CD8-positive, alpha-beta memory T cell (primary cell): ENCODE data around the gene CEACAM20. TPM values are rescaled to one million over a fixed set of nuclear protein-coding genes. Genes with fewer than 3 reads are reported as not detected.
A peak's percentile ranks its signal among the peaks of the same experiment; 100 is the strongest.
"Not testable (repeated sequence)": the region's sequence is repeated elsewhere in the genome, so short reads cannot be mapped to it uniquely, and the experiment has no call there.

Experiments
- CTCF ChIA-PET: fragments of 350-600 bp; sonication (Branson Sonifier 250); formaldehyde crosslinking; loops from one replicate; lab custom pipeline; 2021; ENCODE audit warnings: antibody characterized with exemption; lab: Charles Lee
- POLR2A ChIA-PET: fragments of 350-600 bp; sonication (Branson Sonifier 250); formaldehyde crosslinking; loops from one replicate; lab custom pipeline; 2021; ENCODE audit warnings: antibody characterized with exemption; lab: Charles Lee
- DNase-seq, 5 donors: peaks; one replicate each; pipeline versions ENCODE4 v3.0.0 to v3.0.0-alpha.2; 2020 to 2022; ENCODE audit warnings: mixed read lengths in 1 of 5
- H3K27ac ChIP-seq: one replicate; pipeline ENCODE4 v1.7.0; 2013; ENCODE audit warnings: low read depth, mild to moderate bottlenecking, low read length, moderate library complexity
- H3K27me3 ChIP-seq: 2 replicates; pipeline ENCODE4 v1.7.0; 2013; ENCODE audit warnings: low read length, mild to moderate bottlenecking; ENCODE audit not compliant: insufficient read depth, poor library complexity, severe bottlenecking
- H3K36me3 ChIP-seq: 2 replicates; pipeline ENCODE4 v1.7.0; 2013; ENCODE audit warnings: mild to moderate bottlenecking, low read length, moderate library complexity; ENCODE audit not compliant: insufficient read depth
- H3K4me1 ChIP-seq: 2 replicates; pipeline ENCODE4 v1.7.0; 2013; ENCODE audit warnings: mild to moderate bottlenecking, low read length, moderate library complexity; ENCODE audit not compliant: insufficient read depth
- H3K4me3 ChIP-seq: 2 replicates; pipeline ENCODE4 v1.7.0; 2013; ENCODE audit warnings: mild to moderate bottlenecking, low read length
- H3K9me3 ChIP-seq: 2 replicates; pipeline ENCODE4 v1.7.0; 2013; ENCODE audit warnings: mild to moderate bottlenecking, low read length
- H3K27ac Mint-ChIP-seq, 8 donors: one replicate each; pipeline ENCODE4 v1.8.0; 2020 to 2021; ENCODE audit warnings: mixed read lengths in 8 of 8, mild to moderate bottlenecking in 6 of 8, inconsistent platforms in 3 of 8, moderate library complexity in 3 of 8
- H3K27me3 Mint-ChIP-seq, 2 donors: one replicate each; pipeline ENCODE4 v1.8.0; 2020 to 2021; ENCODE audit warnings: mixed read lengths in 2 of 2, mild to moderate bottlenecking in 1 of 2, moderate library complexity in 1 of 2
- H3K36me3 Mint-ChIP-seq, 3 donors: one replicate each; pipeline ENCODE4 v1.8.0; 2020 to 2021; ENCODE audit warnings: mixed read lengths in 3 of 3, inconsistent platforms in 1 of 3, mild to moderate bottlenecking in 1 of 3
- H3K4me1 Mint-ChIP-seq, 3 donors: one replicate each; pipeline ENCODE4 v1.8.0; 2020 to 2021; ENCODE audit warnings: mixed read lengths in 3 of 3, inconsistent platforms in 1 of 3, mild to moderate bottlenecking in 1 of 3
- H3K4me3 Mint-ChIP-seq, 7 donors: one replicate each; pipeline ENCODE4 v1.8.0; 2020 to 2021; ENCODE audit warnings: mixed read lengths in 7 of 7, mild to moderate bottlenecking in 6 of 7, moderate library complexity in 4 of 7, inconsistent platforms in 2 of 7
- H3K9me3 Mint-ChIP-seq, 5 donors: one replicate each; pipeline ENCODE4 v1.8.0; 2020 to 2022; ENCODE audit warnings: mixed read lengths in 5 of 5, mild to moderate bottlenecking in 3 of 5, moderate library complexity in 2 of 5, inconsistent platforms in 1 of 5
- polyA plus RNA-seq: library from polyadenylated mRNA; unstranded; fragments of 300-500 nt; fragmentation: Illumina TruSeq; gene quantifications from one replicate; pipeline ENCODE4 v1.2.3, GENCODE V29; 2021
- total RNA-seq, 2 experiments: library from RNA; stranded (reverse); gene quantifications; one replicate each; pipeline ENCODE4 v1.2.3, GENCODE V29; 2021

CEACAM20 gene
- total and polyA plus RNA-seq, 3 experiments from 2014 or later, result not detected

DNA sequence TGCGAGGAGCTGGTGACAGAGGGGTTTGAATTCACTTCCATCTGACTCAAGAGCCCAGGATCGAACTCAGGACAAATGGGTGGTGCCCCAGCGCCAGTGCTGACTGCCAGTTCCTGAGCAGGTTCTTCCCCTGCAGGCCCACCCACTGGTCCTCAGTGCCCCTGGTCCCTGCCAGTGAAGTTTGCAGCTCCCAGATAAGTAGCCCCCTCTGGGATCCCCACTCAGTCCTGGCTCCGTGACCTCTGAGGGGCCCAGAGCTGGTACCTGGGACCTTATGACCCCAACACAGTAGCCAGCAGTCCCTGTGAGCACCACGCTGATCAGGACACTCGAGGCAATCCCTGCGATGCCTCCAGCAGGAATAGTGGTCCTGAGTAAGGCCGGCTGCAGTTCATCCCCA is 11.3 kb upstream of the CEACAM20 start:
- H3K36me3 ChIP-seq, result no peaks in the 10 kb centered on the region
- no peaks in the 10 kb centered on the region for H3K4me1 ChIP-seq
- no peak overlapping the region for H3K4me3 ChIP-seq
- H3K27ac Mint-ChIP-seq, result no peak overlapping the region
- H3K27ac ChIP-seq, result no peak overlapping the region
- no peaks in the 10 kb centered on the region for H3K27me3 ChIP-seq
- peaks cover 0 to 6% (median 0%) of the 10 kb centered on the region in 3 donors for H3K36me3 Mint-ChIP-seq
- ChIA-PET POLR2A (no interaction called here), CTCF (no interaction called here)
- no peak for DNase-seq
- H3K4me3 Mint-ChIP-seq, result no peak overlapping the region
- no peaks in the 10 kb centered on the region for H3K9me3 ChIP-seq
- H3K27me3 Mint-ChIP-seq, result peaks cover 11 to 15% of the 10 kb centered on the region in 2 donors
- H3K9me3 Mint-ChIP-seq, result peaks cover 0 to 45% (median 29%) of the 10 kb centered on the region in 5 donors
- H3K4me1 Mint-ChIP-seq, result no peaks in the 10 kb centered on the region

DNA sequence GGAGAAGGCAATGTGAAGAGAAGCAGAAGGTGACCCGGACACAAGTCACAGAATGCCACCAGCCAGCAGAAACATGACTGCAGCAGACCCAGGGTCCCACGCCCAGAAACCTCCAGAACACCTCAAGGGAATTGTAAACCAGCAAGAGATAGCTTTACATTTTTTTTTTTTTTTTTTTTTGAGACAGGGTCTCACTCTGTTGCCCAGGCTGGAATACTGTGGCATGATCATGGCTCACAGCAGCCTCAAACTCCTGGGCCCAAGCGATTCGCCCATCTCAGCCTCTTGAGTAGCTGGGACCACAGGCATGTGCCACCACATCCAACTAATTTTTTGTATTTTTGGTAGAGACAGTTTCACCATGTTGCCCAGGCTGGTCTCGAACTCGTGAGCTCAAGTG is 10.5 kb upstream of the CEACAM20 start:
- no peak for DNase-seq
- peaks cover 0 to 10% (median 0%) of the 10 kb centered on the region in 3 donors for H3K36me3 Mint-ChIP-seq
- ChIA-PET CTCF (no interaction called here), POLR2A (no interaction called here)
- Histone ChIP-seq H3K36me3 (no peaks in the 10 kb centered on the region), H3K27ac (no peak overlapping the region), H3K4me1 (no peaks in the 10 kb centered on the region), H3K27me3 (no peaks in the 10 kb centered on the region), H3K4me3 (no peak overlapping the region), H3K9me3 (no peaks in the 10 kb centered on the region)
- no peak overlapping the region for H3K27ac Mint-ChIP-seq
- H3K9me3 Mint-ChIP-seq, result peaks cover 0 to 50% (median 37%) of the 10 kb centered on the region in 5 donors
- H3K4me1 Mint-ChIP-seq, result no peaks in the 10 kb centered on the region
- H3K27me3 Mint-ChIP-seq, result peaks cover 11 to 17% of the 10 kb centered on the region in 2 donors
- H3K4me3 Mint-ChIP-seq, result no peak overlapping the region

DNA sequence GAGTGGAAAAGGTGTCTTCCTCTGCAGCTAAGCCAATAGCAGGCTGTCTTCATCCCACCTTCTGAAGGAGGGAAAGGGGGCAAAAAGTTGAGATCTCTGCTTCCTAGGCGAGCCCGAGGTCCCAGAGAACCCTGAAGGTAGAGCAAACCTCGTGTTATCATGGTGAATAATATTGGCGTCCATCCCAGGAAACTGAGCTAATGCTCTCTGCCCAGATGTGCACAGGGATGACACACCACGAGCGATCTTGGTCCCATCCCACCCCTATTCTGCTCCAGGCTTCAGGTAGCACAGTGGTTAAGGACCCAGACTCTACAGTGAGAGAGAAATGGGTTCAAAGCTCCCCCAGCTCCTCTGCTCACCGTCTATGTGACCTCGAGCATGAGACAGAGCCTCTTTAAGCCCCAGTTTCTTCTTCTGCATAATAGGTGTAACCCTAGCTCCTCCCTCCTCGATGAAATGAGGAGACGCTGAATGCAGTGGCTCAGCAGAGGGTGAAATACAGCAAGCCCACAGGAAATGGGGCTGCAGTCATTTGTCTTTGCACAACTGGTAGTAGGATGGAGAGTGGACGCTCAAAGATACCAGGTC is 9.9 kb upstream of the CEACAM20 start:
- H3K36me3 Mint-ChIP-seq, result peaks cover 0 to 10% (median 0%) of the 10 kb centered on the region in 3 donors
- ChIA-PET POLR2A (no interaction called here), CTCF (no interaction called here)
- Histone ChIP-seq H3K27me3 (no peaks in the 10 kb centered on the region), H3K4me3 (no peak overlapping the region), H3K4me1 (no peaks in the 10 kb centered on the region), H3K9me3 (no peaks in the 10 kb centered on the region), H3K27ac (no peak overlapping the region), H3K36me3 (no peaks in the 10 kb centered on the region)
- no peak overlapping the region for H3K4me3 Mint-ChIP-seq
- peaks cover 8 to 18% of the 10 kb centered on the region in 2 donors for H3K27me3 Mint-ChIP-seq
- no peaks in the 10 kb centered on the region for H3K4me1 Mint-ChIP-seq
- peaks cover 0 to 48% (median 34%) of the 10 kb centered on the region in 5 donors for H3K9me3 Mint-ChIP-seq
- peak overlapping the region in 1 of 8 donors; percentile 51 for H3K27ac Mint-ChIP-seq
- DNase-seq, result no peak

DNA sequence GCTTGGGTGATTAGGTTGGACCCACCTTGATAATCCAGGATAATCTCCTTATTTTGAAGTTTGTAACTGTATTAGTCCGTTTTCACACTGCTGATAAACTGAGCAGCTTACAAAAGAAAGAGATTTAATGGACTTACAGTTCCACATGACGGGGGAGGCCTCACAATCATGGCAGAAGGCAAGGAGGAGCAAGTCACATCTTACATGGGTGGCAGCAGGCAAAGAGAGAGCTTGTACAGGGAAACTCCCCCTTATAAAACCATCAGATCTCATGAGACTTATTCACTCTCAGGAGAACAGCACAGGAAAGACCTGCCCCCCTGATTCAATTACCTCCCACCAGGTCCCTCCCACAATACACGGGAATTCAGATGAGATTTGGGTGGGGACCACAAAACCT is 5.9 kb upstream of the CEACAM20 start:
- H3K9me3 ChIP-seq, H3K4me3 Mint-ChIP-seq, H3K27ac Mint-ChIP-seq, H3K4me3 ChIP-seq, DNase-seq, CTCF ChIA-PET, H3K4me1 ChIP-seq, H3K27me3 ChIP-seq, H3K36me3 ChIP-seq, H3K27ac ChIP-seq, H3K4me1 Mint-ChIP-seq, POLR2A ChIA-PET: not testable (repeated sequence)
- peaks cover 0 to 14% (median 0%) of the 10 kb centered on the region in 3 donors for H3K36me3 Mint-ChIP-seq
- H3K27me3 Mint-ChIP-seq, result peaks cover 12 to 23% of the 10 kb centered on the region in 2 donors
- H3K9me3 Mint-ChIP-seq, result peaks cover 10 to 50% (median 35%) of the 10 kb centered on the region in 5 donors

DNA sequence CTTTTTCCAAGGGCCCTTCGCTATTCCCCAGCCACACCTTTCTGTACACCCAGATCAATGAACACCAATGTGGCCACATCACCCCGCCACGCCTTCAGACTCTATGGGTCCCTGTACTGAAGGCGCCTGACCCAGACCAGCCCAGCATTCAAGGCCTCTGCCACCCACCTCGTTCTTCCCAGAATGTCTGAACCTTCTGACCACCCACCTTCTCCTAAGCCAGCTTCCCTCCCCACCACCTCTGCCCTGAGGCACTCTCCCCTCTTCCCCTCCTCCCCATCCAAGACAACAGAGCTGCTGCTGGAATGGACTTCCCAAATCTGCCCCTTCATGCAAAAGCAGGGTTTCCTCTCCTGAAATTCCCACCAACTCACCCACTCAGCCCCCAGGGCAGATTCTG is 3.3 kb upstream of the CEACAM20 start:
- H3K27me3 ChIP-seq, result no peaks in the 10 kb centered on the region
- H3K4me1 ChIP-seq, result no peaks in the 10 kb centered on the region
- no peaks in the 10 kb centered on the region for H3K36me3 ChIP-seq
- Mint-ChIP-seq H3K4me1 (no peaks in the 10 kb centered on the region), H3K27me3 (peaks cover 12 to 18% of the 10 kb centered on the region in 2 donors), H3K27ac (no peak overlapping the region), H3K36me3 (peaks cover 0 to 18% (median 0%) of the 10 kb centered on the region in 3 donors), H3K4me3 (no peak overlapping the region), H3K9me3 (peaks cover 18 to 65% (median 38%) of the 10 kb centered on the region in 5 donors)
- H3K27ac ChIP-seq, result no peak overlapping the region
- ChIA-PET CTCF (no interaction called here), POLR2A (no interaction called here)
- no peaks in the 10 kb centered on the region for H3K9me3 ChIP-seq
- H3K4me3 ChIP-seq, result no peak overlapping the region
- DNase-seq, result no peak

DNA sequence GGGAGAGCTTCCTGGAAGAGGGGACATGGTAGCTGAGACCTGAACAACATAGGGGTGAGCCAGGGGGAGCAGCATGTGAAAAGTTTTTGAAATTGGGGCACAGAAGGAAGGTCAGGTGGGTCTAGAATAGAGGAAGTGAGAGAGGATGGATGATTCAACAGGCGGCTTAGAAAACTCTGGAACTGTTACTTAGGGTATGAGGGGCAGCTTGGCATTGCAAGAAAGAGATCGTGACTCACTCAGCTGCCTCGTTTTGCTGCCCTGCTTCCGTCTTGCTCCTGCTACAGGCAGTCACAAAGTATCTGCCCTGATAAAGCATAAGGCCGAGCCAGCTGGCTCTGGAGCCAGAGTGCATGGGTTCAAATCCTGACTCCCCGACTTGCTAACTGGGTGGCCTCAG is 1.3 kb upstream of the CEACAM20 start:
- Histone ChIP-seq H3K36me3 (no peaks in the 10 kb centered on the region), H3K4me1 (no peaks in the 10 kb centered on the region), H3K27me3 (no peaks in the 10 kb centered on the region), H3K27ac (no peak overlapping the region), H3K9me3 (no peaks in the 10 kb centered on the region), H3K4me3 (no peak overlapping the region)
- no peak overlapping the region for H3K4me3 Mint-ChIP-seq
- peaks cover 0 to 12% (median 0%) of the 10 kb centered on the region in 3 donors for H3K36me3 Mint-ChIP-seq
- H3K4me1 Mint-ChIP-seq, result no peaks in the 10 kb centered on the region
- ChIA-PET CTCF (no interaction called here), POLR2A (no interaction called here)
- DNase-seq, result no peak
- H3K27me3 Mint-ChIP-seq, result peaks cover 15 to 18% of the 10 kb centered on the region in 2 donors
- H3K27ac Mint-ChIP-seq, result no peak overlapping the region
- H3K9me3 Mint-ChIP-seq, result peaks cover 19 to 63% (median 34%) of the 10 kb centered on the region in 5 donors

DNA sequence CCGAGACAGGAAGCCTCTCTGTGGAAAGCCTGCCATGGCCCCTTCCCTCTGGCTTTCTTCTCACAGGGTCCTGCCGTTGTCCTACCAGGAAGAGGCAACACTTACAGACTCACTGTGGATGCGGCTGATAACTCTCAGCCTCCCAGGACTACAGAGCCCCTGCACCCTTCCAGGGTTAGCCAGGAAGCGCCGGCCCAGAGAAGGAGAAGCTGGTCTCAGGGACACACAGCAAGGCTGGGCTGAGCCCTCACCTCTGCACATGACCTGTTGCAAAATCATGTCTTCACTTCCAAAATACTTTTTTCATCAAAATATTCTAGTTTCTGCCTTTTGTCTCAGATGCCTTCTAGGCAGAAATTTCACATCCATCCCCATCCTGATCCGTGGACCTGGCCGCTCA is 1.9 kb downstream of the CEACAM20 start:
- no peak for DNase-seq
- no peaks in the 10 kb centered on the region for H3K27me3 ChIP-seq
- H3K4me3 ChIP-seq, result no peak overlapping the region
- Mint-ChIP-seq H3K9me3 (peaks cover 10 to 55% (median 36%) of the 10 kb centered on the region in 5 donors), H3K36me3 (peaks cover 0 to 4% (median 0%) of the 10 kb centered on the region in 3 donors), H3K4me1 (no peaks in the 10 kb centered on the region), H3K27me3 (peaks cover 12 to 13% of the 10 kb centered on the region in 2 donors), H3K27ac (no peak overlapping the region), H3K4me3 (no peak overlapping the region)
- no peaks in the 10 kb centered on the region for H3K36me3 ChIP-seq
- no peaks in the 10 kb centered on the region for H3K9me3 ChIP-seq
- ChIA-PET CTCF (no interaction called here), POLR2A (no interaction called here)
- no peak overlapping the region for H3K27ac ChIP-seq
- no peaks in the 10 kb centered on the region for H3K4me1 ChIP-seq

DNA sequence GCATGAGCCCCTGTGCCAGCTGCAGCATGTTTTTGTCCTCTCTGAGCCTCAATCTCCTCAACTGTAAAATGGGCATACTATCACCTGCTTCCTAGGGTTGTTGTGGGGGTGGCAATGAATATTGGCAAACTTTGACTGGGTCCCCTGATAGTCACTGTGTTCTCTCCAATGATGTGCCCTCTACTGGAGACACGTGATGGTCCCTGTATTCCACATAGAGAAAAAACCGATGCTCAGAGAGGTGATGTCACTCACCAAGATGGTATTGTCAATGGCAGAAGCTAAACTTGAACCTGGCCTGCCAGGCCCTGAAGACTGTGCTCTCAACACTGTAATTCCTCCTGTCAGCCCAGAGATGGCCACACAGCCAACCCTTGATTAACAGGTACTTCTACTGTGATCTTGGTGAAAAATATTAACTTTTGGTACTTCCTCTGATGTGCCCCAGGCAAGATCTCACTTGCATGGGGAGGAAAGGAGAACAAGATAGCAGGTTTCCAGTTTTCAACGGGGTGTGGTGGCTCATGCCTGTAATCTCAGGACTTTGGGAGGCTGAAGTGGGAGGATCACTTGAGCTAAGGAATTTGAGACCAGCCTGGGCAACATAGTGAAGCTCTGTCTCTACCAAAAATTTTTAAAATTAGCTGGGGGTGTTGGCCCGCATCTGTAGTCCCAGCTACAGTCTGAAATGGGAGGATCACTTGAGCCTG is 3.6 kb downstream of the CEACAM20 start:
- Mint-ChIP-seq H3K4me3 (no peak overlapping the region), H3K36me3 (peaks cover 0 to 4% (median 0%) of the 10 kb centered on the region in 3 donors), H3K9me3 (peaks cover 9 to 48% (median 34%) of the 10 kb centered on the region in 5 donors), H3K4me1 (no peaks in the 10 kb centered on the region), H3K27me3 (peaks cover 10 to 12% of the 10 kb centered on the region in 2 donors), H3K27ac (no peak overlapping the region)
- ChIA-PET CTCF (no interaction called here), POLR2A (no interaction called here)
- DNase-seq, result no peak
- Histone ChIP-seq H3K4me3 (no peak overlapping the region), H3K36me3 (no peaks in the 10 kb centered on the region), H3K27me3 (no peaks in the 10 kb centered on the region), H3K4me1 (no peaks in the 10 kb centered on the region), H3K9me3 (no peaks in the 10 kb centered on the region), H3K27ac (no peak overlapping the region)
